HepG2 (cell line): ENCODE data around the gene APOL2. TPM values are rescaled to one million over a fixed set of nuclear protein-coding genes. Genes with fewer than 3 reads are reported as not detected.

Experiments
- ATAC-seq: fragments of 200-7000 bp; cut with Tn5 transposase; 3 replicates; pipeline ENCODE4 v1.9.1; 2020; ENCODE audit warnings: mild to moderate bottlenecking, moderate library complexity
- BruUV-seq: library from RNA; stranded (reverse); fragments of 400-500 nt; replicated peaks from 2 replicates; lab custom pipeline; 2021; lab: Mats Ljungman, UMichigan
- CTCF ChIA-PET: fragments of 300-600 bp; formaldehyde crosslinking; extraction: SDS; loops from one replicate; lab custom pipeline; 2021; ENCODE audit warnings: low total read pairs, inconsistent platforms, low intra/inter-chr PET ratio; lab: Yijun Ruan, JAX
- POLR2A ChIA-PET: fragments of 350-600 bp; sonication (Branson Sonifier 250); formaldehyde crosslinking; loops from one replicate; lab custom pipeline; 2020; ENCODE audit warnings: antibody characterized with exemption, inconsistent platforms; lab: Yijun Ruan, JAX
- DNase-seq: peaks from one replicate; pipeline ENCODE4 v3.0.0-alpha.2; 2015; ENCODE audit warnings: low spot score
- FAIRE-seq: peaks from 3 replicates; lab custom pipeline; 2011; peaks lifted over from hg19 to GRCh38; lab: Jason Lieb, UNC
- H2AFZ ChIP-seq: one replicate; pipeline ENCODE4 v1.6.1; 2011; ENCODE audit warnings: low read length, inconsistent platforms
- H3K27ac ChIP-seq: fragments of 300-600 bp; 3 replicates; pipeline ENCODE4 v1.8.0; 2011; ENCODE audit warnings: mixed run types, mild to moderate bottlenecking, mixed read lengths, low read length, inconsistent platforms; ENCODE audit not compliant: insufficient read depth; ENCODE audit errors: extremely low read length
- H3K27me3 ChIP-seq, 2 experiments: fragments of 200-600 bp in 1 of 2; 2 replicates in 1 of 2; 3 replicates in 1 of 2; pipeline versions ENCODE4 v1.6.0 to v1.8.0; 2011; ENCODE audit warnings: low read length in 2 of 2, mild to moderate bottlenecking in 2 of 2, moderate library complexity in 2 of 2, inconsistent platforms in 1 of 2; ENCODE audit not compliant: insufficient read depth in 2 of 2, control insufficient read depth in 1 of 2
- H3K36me3 ChIP-seq, 2 experiments: fragments of 200-600 bp in 1 of 2; replicated peaks in 1 of 2; 2 replicates in 1 of 2; 3 replicates in 1 of 2; pipeline versions ENCODE4 v1.5.1 to v1.8.0; 2011; ENCODE audit warnings: low read length in 2 of 2, inconsistent platforms in 1 of 2; ENCODE audit not compliant: insufficient read depth in 2 of 2, control insufficient read depth in 1 of 2
- H3K4me1 ChIP-seq: 2 replicates; pipeline ENCODE4 v1.5.1; 2012; ENCODE audit warnings: low read length, inconsistent platforms; ENCODE audit not compliant: insufficient read depth
- H3K4me2 ChIP-seq: 2 replicates; pipeline ENCODE4 v1.6.0; 2011; ENCODE audit warnings: low read depth, low read length, inconsistent platforms
- H3K4me3 ChIP-seq, 3 experiments: fragments of 200-600 bp in 1 of 3; sonication (generic), shearing (Covaris generic) in 1 of 3; replicated peaks in 1 of 3; 2 replicates each; pipeline ENCODE4 v1.5.1; 2011 to 2016; ENCODE audit warnings: low read length in 3 of 3, inconsistent platforms in 2 of 3, low read depth in 2 of 3, mild to moderate bottlenecking in 2 of 3, control low read depth in 1 of 3, mixed read lengths in 1 of 3; ENCODE audit not compliant: insufficient read depth in 1 of 3
- H3K79me2 ChIP-seq: one replicate; pipeline ENCODE4 v1.6.1; 2011; ENCODE audit warnings: low read length, inconsistent platforms; ENCODE audit not compliant: insufficient read depth
- H3K9ac ChIP-seq: 2 replicates; pipeline ENCODE4 v1.6.0; 2011; ENCODE audit warnings: mild to moderate bottlenecking, low read depth, low read length, inconsistent platforms; ENCODE audit not compliant: insufficient read depth
- H3K9me3 ChIP-seq: 2 replicates; pipeline ENCODE4 v1.5.1; 2012; ENCODE audit warnings: mild to moderate bottlenecking, low read length
- H4K20me1 ChIP-seq: 2 replicates; pipeline ENCODE4 v1.6.0; 2011; ENCODE audit warnings: inconsistent platforms, mild to moderate bottlenecking, low read length, moderate library complexity; ENCODE audit not compliant: insufficient read depth
- CC2D1A ChIP-seq: sonication (generic); formaldehyde crosslinking; IDR thresholded peaks from 2 replicates; pipeline ENCODE4 v1.8.1; 2023; ENCODE audit warnings: mild to moderate bottlenecking, missing genetic modification reagents
- CEBPZ ChIP-seq: IDR thresholded peaks from 2 replicates; pipeline ENCODE4 v1.6.1; 2012; ENCODE audit warnings: low read length, improper control_type of control experiment
- NONO ChIP-seq, 2 experiments: fragments of 450-650 bp in 1 of 2; sonication (generic) in 1 of 2; formaldehyde crosslinking in 1 of 2; IDR thresholded peaks in 1 of 2; conservative IDR thresholded peaks in 1 of 2; 2 replicates each; pipeline versions ENCODE4 v1.6.1 to v1.8.0; 2017 to 2022; ENCODE audit warnings: mild to moderate bottlenecking in 1 of 2, missing genetic modification reagents in 1 of 2, moderate library complexity in 1 of 2
- PLSCR1 ChIP-seq: sonication (generic); formaldehyde crosslinking; IDR thresholded peaks from 2 replicates; pipeline ENCODE4 v1.5.0; 2020; ENCODE audit warnings: missing genetic modification reagents, mild to moderate bottlenecking, borderline replicate concordance
- RORA ChIP-seq: sonication (generic); formaldehyde crosslinking; IDR thresholded peaks from 2 replicates; pipeline ENCODE4 v1.5.0; 2020; ENCODE audit warnings: mild to moderate bottlenecking, missing genetic modification reagents, moderate library complexity
- ZMYM3 ChIP-seq: sonication (generic); formaldehyde crosslinking; IDR thresholded peaks from 2 replicates; pipeline ENCODE4 v1.5.1; 2020; ENCODE audit warnings: mild to moderate bottlenecking, missing genetic modification reagents
- ZNF274 ChIP-seq: sonication (generic); formaldehyde crosslinking; IDR thresholded peaks from 2 replicates; pipeline ENCODE4 v1.5.1; 2020; ENCODE audit warnings: mild to moderate bottlenecking, missing genetic modification reagents
- ZNF275 ChIP-seq: sonication (generic); formaldehyde crosslinking; IDR thresholded peaks from 2 replicates; pipeline ENCODE4 v1.8.0; 2022; ENCODE audit warnings: missing genetic modification reagents, mild to moderate bottlenecking, inconsistent platforms, borderline replicate concordance
- ZNF615 ChIP-seq: sonication (generic); formaldehyde crosslinking; IDR thresholded peaks from 2 replicates; pipeline ENCODE4 v1.5.0; 2020; ENCODE audit warnings: mild to moderate bottlenecking, missing genetic modification reagents, borderline replicate concordance
- ZNF646 ChIP-seq: sonication (generic); formaldehyde crosslinking; IDR thresholded peaks from 2 replicates; pipeline ENCODE4 v1.9.0; 2021; ENCODE audit warnings: mild to moderate bottlenecking, missing genetic modification reagents
- ZNF781 ChIP-seq: sonication (generic); formaldehyde crosslinking; IDR thresholded peaks from 2 replicates; pipeline ENCODE4 v1.5.1; 2020; ENCODE audit warnings: borderline replicate concordance, mild to moderate bottlenecking, missing genetic modification reagents; ENCODE audit errors: not compliant biosample characterization
- WGBS: methylation state at CpG from one replicate; pipeline ENCODE4 v1.1.6; 2017; ENCODE audit warnings: low lambda C conversion rate; 5-methylcytosine and 5-hydroxymethylcytosine counted together
- in situ Hi-C: cut with HindIII; loops from 2 replicates; pipeline ENCODE4 v1.10.0; 2017; ENCODE audit warnings: low pct_unique_long_range_greater_than_20kb; ENCODE audit not compliant: extremely low pct_ligation_motif_present
- intact Hi-C: fragments of 100-400 bp; cut with micrococcal nuclease; formaldehyde crosslinking; loops from one replicate; pipeline ENCODE4 v1.10.0; 2022; ENCODE audit not compliant: unreplicated experiment
- polyA plus RNA-seq, 8 experiments: library from polyadenylated mRNA; depleted of rRNA in 3 of 8; stranded (reverse) in 7 of 8; unstranded in 1 of 8; fragments of >200 nt; fragmentation: Illumina TruSeq in 4 of 8; extraction: Trizol in 4 of 8; gene quantifications; 2 replicates each; pipeline versions ENCODE4 v1.2.1 to v1.2.3, GENCODE V29; 2011 to 2016; ENCODE audit warnings: low read depth in 4 of 8, missing spikeins in 1 of 8, mixed read lengths in 1 of 8; ENCODE audit not compliant: insufficient read depth in 1 of 8
- total RNA-seq, 5 experiments: library from RNA; depleted of rRNA; stranded (reverse); fragments of >200 nt; fragmentation: Illumina TruSeq; extraction: Trizol; gene quantifications; 2 replicates each; pipeline ENCODE4 v1.2.3, GENCODE V29; 2016; ENCODE audit warnings: low read depth in 1 of 5

APOL2 gene
- total and polyA plus RNA-seq, 2 of the 13 experiments (the other 11 are each of a cell fraction or from before 2014, with no cell fraction given) = 28.7 to 51.2 TPM

- TF ChIP-seq ZNF646 (CRISPR knock-in tag) (no peak), CC2D1A (CRISPR knock-in tag) (no peak), ZNF615 (no peak), ZNF275 (no peak), RORA (CRISPR knock-in tag) (no peak)
These were observed 55.9 kb downstream of the APOL2 start (continued) for GRCh38 chr22:36183446-36183845.

- BruUV-seq = no TSS peak
- TF ChIP-seq ZMYM3 (CRISPR knock-in tag) = no peak
- TF ChIP-seq NONO (IDR thresholded peaks at IDR 0.05) = no peak
- TF ChIP-seq NONO (CRISPR knock-in tag; conservative IDR thresholded peaks at IDR 0.05) = no peak
- TF ChIP-seq CEBPZ = no peak
- no peak for TF ChIP-seq ZNF781 (CRISPR knock-in tag)
- no peak for TF ChIP-seq PLSCR1 (CRISPR knock-in tag)
- TF ChIP-seq ZNF274 (CRISPR knock-in tag) = no peak
These were observed 56.5 kb downstream of the APOL2 start for GRCh38 chr22:36182857-36183256.

More at GRCh38 chr22:36182857-36183256, 56.5 kb downstream of the APOL2 start:
- no peaks in the 10 kb centered on the region for H3K36me3 ChIP-seq
- H3K9ac ChIP-seq = no peak overlapping the region
- 53% methylated on average over 2 of the region's 6 CpGs for WGBS
- peaks cover 3 to 21% of the 10 kb centered on the region in 2 experiments; a peak in 4 of 5 replicates for H3K27me3 ChIP-seq
- FAIRE-seq = no peak
- ChIA-PET CTCF (no interaction called here), POLR2A (no interaction called here)
- H3K9me3 ChIP-seq = no peaks in the 10 kb centered on the region
- no peaks in the 10 kb centered on the region for H3K79me2 ChIP-seq
- no peak overlapping the region for H3K27ac ChIP-seq
- in situ Hi-C loops = loop anchor here (5.0 kb wide), 1 partner anchor 41 kb away; no protein-coding TSS in a partner anchor
- no peaks in the 10 kb centered on the region for H3K4me1 ChIP-seq
- no peak overlapping the region for H3K4me3 ChIP-seq
- no peak for ATAC-seq
- no peaks in the 10 kb centered on the region for H4K20me1 ChIP-seq
- intact Hi-C loops = no loop called here
- DNase-seq = no peak
- no peak overlapping the region for H2AFZ ChIP-seq
- H3K4me2 ChIP-seq = no peak overlapping the region
